Aorta (tissue), 5 donors: ENCODE measurements around the gene PHACTR1. TPM values are rescaled to one million over a fixed set of nuclear protein-coding genes. Genes with fewer than 3 reads are reported as not detected.

Experiments
- ATAC-seq: fragments of 200-7000 bp; cut with Tn5 transposase; one replicate; pipeline ENCODE4 v1.9.1; 2022; ENCODE audit warnings: moderate library complexity; ENCODE audit not compliant: low FRiP score
- DNase-seq, 2 donors: peaks; one replicate each; pipeline ENCODE4 v3.0.0-alpha.2; 2020
- H3K27ac ChIP-seq, 2 donors: one replicate each; pipeline ENCODE4 v1.5.1; 2013; ENCODE audit warnings: low read length in 2 of 2, mild to moderate bottlenecking in 2 of 2, moderate library complexity in 2 of 2, control low read depth in 1 of 2, inconsistent platforms in 1 of 2, low read depth in 1 of 2
- H3K27me3 ChIP-seq, 2 donors: one replicate each; pipeline ENCODE4 v1.6.1; 2013; ENCODE audit warnings: control low read depth in 1 of 2, low read length in 1 of 2, mild to moderate bottlenecking in 1 of 2, moderate library complexity in 1 of 2; ENCODE audit not compliant: insufficient read depth in 2 of 2, control insufficient read depth in 1 of 2
- H3K36me3 ChIP-seq, 2 donors: one replicate each; pipeline ENCODE4 v1.6.1; 2013; ENCODE audit warnings: control low read depth in 1 of 2, low read length in 1 of 2, mild to moderate bottlenecking in 1 of 2; ENCODE audit not compliant: insufficient read depth in 2 of 2, control insufficient read depth in 1 of 2
- H3K4me1 ChIP-seq, 2 donors: one replicate each; pipeline ENCODE4 v1.6.1; 2013; ENCODE audit warnings: low read length in 2 of 2, control low read depth in 1 of 2, mild to moderate bottlenecking in 1 of 2, moderate library complexity in 1 of 2; ENCODE audit not compliant: insufficient read depth in 2 of 2, control insufficient read depth in 1 of 2
- H3K4me3 ChIP-seq, 2 donors: one replicate each; pipeline ENCODE4 v1.5.1; 2013; ENCODE audit warnings: low read length in 2 of 2, control low read depth in 1 of 2, mild to moderate bottlenecking in 1 of 2
- H3K9me3 ChIP-seq: one replicate; pipeline ENCODE4 v1.6.1; 2013; ENCODE audit warnings: mild to moderate bottlenecking, low read length; ENCODE audit not compliant: control insufficient read depth
- WGBS, 2 donors: extraction: QIAGEN DNeasy Blood & Tissue Kit; methylation state at CpG; one replicate each; pipeline ENCODE4 v1.1.7; 2013; 5-methylcytosine and 5-hydroxymethylcytosine counted together
- intact Hi-C, 2 donors: fragments of 100-400 bp; cut with DNase I; formaldehyde crosslinking; loops; one replicate each; pipeline versions ENCODE4 v1.14.2 to v1.15.0; 2022
- polyA plus RNA-seq, 2 donors: library from polyadenylated mRNA; stranded (reverse); fragments of 200-250 nt; gene quantifications; one replicate each; pipeline ENCODE4 v1.2.3, GENCODE V29; 2013
- total RNA-seq, 2 donors: library from RNA; stranded (reverse); fragmentation: NEBNext Ultra II Directional; extraction: Animal tissue kit (Norgen Biotek cat#: 25700); gene quantifications; one replicate each; pipeline ENCODE4 v1.2.1, GENCODE V29; 2021
- donor health status: healthy with polysubstance abuse.
- donor health status: Bipolar disorder and iron deficiency.
- donor health status: DM: no; HTN: no; CAD: no.
- donor health status: DM: no; HTN: no; CAD: no.
- donor health status: DM: yes; HTN: yes; CAD: no.

The PHACTR1 gene
- total and polyA plus RNA-seq, 4 donors, result 3.2 to 89.4 (median 20.1) TPM

DNA sequence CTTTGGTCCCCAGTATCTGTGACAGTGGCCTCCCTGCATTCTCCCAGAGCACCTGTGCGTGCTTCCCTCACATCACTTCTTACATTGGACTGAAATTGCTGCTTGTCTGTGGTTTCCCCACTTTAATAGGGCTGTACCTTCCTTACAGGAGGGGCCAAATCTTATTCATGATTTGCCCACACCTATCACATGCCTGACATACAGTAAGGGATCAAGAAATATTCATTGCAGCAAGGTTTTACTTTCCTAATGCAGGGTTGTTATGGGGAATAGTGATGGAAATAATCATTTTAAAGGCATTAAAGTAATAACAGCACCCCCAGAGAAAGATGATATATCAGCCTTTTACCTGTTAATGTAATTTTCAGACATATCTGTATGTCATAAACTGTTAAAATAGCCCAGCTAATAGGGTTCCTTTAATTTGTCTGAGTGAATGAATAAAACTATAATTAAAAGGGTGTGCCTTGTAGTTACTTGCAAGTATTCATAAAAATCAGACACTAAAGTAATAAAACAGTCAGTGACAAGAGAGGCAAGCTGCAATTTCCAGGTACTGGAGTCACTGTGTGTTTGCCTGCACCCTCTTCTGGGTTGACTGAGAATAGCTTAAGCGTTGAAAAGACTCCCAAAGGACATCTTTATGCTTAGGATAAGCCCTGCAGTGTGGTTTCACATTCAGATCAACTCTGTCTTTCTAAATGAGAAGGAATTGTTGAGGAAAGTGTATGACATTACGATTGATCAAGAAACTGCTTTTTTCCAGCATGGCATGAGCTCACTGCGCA lies 182.7 kb downstream of the PHACTR1 start:
- Histone ChIP-seq H3K27me3 (no peaks in the 10 kb centered on the region), H3K36me3 (no peaks in the 10 kb centered on the region), H3K4me3 (no peak overlapping the region), H3K4me1 (peaks cover 0 to 1% of the 10 kb centered on the region in 2 donors), H3K27ac (no peak overlapping the region), H3K9me3 (no peaks in the 10 kb centered on the region)
- ATAC-seq (no peak), DNase-seq (no peak)
- intact Hi-C loops, result loop anchor here in 1 of 2 donors (10.0 kb wide), 1 partner anchor 604 kb away; the partner anchor contains the start of gene EDN1
- WGBS, 2 donors, result 86 to 92% methylated on average over 4 of the region's 4 CpGs

DNA sequence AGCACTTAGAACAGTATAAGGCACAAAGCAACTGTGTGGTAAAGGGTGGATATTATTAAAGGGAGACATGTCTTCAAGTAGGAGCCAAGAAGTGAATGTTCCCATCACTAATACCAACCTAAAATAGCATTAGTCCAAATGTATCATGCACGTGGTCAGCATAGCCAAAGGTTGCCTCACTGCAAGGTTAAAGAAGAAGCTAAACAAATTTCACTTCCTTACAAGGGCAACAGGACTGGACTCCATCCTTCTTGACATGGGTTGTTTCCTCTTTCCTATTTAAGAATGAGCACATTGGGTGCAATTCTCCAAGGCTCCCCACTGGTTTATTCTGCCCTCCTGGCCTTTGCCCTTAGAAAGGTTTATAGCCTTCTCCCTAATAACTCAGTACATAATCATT lies 186.7 kb downstream of the PHACTR1 start:
- ATAC-seq, result peak; percentile 79
- Histone ChIP-seq H3K27me3 (no peaks in the 10 kb centered on the region), H3K36me3 (no peaks in the 10 kb centered on the region), H3K9me3 (no peaks in the 10 kb centered on the region), H3K4me3 (no peak overlapping the region), H3K27ac (peak overlapping the region in 1 of 2 donors; percentile 59), H3K4me1 (peaks cover 0 to 1% of the 10 kb centered on the region in 2 donors)
- 3 to 13% methylated on average over 1 of the region's 1 CpG for WGBS, 2 donors
- intact Hi-C loops, result no loop called here
- DNase-seq, result no peak

DNA sequence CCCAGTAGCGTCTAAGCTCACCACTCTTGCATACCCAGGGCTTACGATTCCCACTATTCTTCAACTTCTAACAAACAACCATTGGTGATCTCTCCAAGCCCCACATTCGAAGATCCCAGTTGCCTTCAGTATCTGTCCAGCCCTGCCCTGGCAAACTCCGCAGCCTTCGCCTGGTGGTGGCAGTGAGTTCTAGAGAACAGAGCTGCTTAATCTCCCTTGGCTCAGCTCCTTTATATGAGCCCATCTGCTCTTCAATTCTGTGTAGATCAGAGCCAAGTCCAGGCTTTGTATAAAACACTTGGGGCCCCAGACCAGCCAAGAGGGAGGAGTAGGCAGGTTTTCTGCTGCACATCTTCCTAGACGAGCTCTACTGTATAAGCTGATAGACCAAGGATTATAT lies 193.3 kb downstream of the PHACTR1 start:
- H3K36me3 ChIP-seq, result no peaks in the 10 kb centered on the region
- ATAC-seq, result no peak
- H3K27ac ChIP-seq, result no peak overlapping the region
- intact Hi-C loops, result loop anchor here (2.0 to 5.0 kb wide), 2 partner anchors 419 to 422 kb away; partner anchors contain the start of gene TBC1D7 (in 1 of the 2)
- WGBS, 2 donors, result 86 to 88% methylated on average over 6 of the region's 6 CpGs
- no peaks in the 10 kb centered on the region for H3K27me3 ChIP-seq
- no peak overlapping the region for H3K4me3 ChIP-seq
- no peak for DNase-seq
- H3K4me1 ChIP-seq, result no peaks in the 10 kb centered on the region
- H3K9me3 ChIP-seq, result no peaks in the 10 kb centered on the region

DNA sequence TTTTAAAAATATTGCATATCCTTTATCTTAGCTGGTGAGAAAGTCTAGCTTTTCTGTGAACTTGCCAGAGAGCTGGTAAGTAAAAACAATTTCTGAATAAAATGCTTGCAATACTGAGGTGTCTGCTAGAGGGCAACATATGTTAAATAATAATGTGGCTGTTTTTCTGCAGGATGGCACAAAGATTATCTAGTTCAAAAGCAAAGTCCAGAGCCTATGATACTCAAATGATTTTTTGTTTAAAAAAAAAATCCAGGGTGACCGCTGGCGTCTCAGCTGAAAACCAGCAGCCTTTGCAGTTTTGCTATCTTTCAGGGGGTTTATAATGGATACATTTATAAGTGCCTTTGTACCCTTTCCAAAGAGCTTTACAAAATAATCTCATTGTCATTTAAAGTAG lies 194.9 kb downstream of the PHACTR1 start:
- intact Hi-C loops, result loop anchor here (2.0 to 5.0 kb wide), 2 partner anchors 417 to 421 kb away; partner anchors contain the start of gene TBC1D7 (in 1 of the 2)
- ATAC-seq (no peak), DNase-seq (no peak)
- no peak overlapping the region for H3K4me3 ChIP-seq
- no peaks in the 10 kb centered on the region for H3K4me1 ChIP-seq
- no peaks in the 10 kb centered on the region for H3K27me3 ChIP-seq
- no peaks in the 10 kb centered on the region for H3K9me3 ChIP-seq
- H3K36me3 ChIP-seq, result no peaks in the 10 kb centered on the region
- no peak overlapping the region for H3K27ac ChIP-seq
- 9 to 17% methylated on average over 2 of the region's 2 CpGs for WGBS, 2 donors

DNA sequence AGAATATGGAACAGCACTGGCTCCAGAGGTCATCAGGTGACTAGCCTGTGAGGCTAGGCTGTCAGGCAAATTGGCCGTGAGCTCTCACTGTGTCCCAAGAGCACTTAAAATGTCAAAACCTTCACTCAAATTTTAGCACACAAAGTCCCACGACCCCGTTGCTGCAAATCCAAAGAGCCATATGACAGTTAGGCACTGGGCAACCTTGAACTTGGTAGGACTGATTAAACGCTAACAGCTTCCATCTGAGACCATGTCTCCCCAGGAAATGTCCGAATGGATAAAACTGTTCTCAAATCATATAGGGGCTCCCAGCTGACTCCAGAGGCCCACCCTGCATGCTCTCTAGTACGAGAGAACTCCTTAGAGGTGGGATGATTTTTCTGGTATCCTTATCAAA lies 196.6 kb downstream of the PHACTR1 start:
- WGBS, 2 donors, result 87 to 90% methylated on average over 6 of the region's 6 CpGs
- no peaks in the 10 kb centered on the region for H3K27me3 ChIP-seq
- no peaks in the 10 kb centered on the region for H3K36me3 ChIP-seq
- no peak for DNase-seq
- intact Hi-C loops, result loop anchor here in 1 of 2 donors (5.0 kb wide), 1 partner anchor 419 kb away; no protein-coding TSS in a partner anchor
- H3K9me3 ChIP-seq, result no peaks in the 10 kb centered on the region
- no peaks in the 10 kb centered on the region for H3K4me1 ChIP-seq
- ATAC-seq, result no peak
- no peak overlapping the region for H3K27ac ChIP-seq
- H3K4me3 ChIP-seq, result no peak overlapping the region

DNA sequence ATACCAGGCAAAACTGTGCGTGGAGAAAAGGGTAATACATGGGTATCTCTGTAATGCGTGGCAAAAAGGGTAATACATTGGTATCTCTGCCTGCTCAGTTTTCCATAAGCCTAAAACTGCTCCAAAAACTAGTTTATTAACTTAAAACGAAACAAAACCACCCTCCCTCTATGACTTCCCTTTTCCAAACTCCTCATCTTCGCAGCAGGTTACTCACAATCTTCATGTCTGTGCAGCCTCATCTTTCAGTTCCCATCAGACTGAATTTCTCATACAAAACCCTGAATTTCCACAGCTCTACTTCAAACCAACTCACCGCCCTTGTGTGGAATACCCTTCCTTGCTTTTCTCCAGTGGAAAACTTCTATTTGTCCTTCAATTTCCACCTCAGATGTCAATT lies 199.4 kb downstream of the PHACTR1 start:
- H3K27me3 ChIP-seq, result no peaks in the 10 kb centered on the region
- H3K36me3 ChIP-seq, result no peaks in the 10 kb centered on the region
- no peaks in the 10 kb centered on the region for H3K9me3 ChIP-seq
- no peak overlapping the region for H3K4me3 ChIP-seq
- H3K27ac ChIP-seq, result no peak overlapping the region
- ATAC-seq (no peak), DNase-seq (no peak)
- intact Hi-C loops, result loop anchor here in 1 of 2 donors (5.0 kb wide), 2 partner anchors 36 to 101 kb away; no protein-coding TSS in a partner anchor
- H3K4me1 ChIP-seq, result no peaks in the 10 kb centered on the region
- 92 to 94% methylated on average over 5 of the region's 5 CpGs for WGBS, 2 donors

DNA sequence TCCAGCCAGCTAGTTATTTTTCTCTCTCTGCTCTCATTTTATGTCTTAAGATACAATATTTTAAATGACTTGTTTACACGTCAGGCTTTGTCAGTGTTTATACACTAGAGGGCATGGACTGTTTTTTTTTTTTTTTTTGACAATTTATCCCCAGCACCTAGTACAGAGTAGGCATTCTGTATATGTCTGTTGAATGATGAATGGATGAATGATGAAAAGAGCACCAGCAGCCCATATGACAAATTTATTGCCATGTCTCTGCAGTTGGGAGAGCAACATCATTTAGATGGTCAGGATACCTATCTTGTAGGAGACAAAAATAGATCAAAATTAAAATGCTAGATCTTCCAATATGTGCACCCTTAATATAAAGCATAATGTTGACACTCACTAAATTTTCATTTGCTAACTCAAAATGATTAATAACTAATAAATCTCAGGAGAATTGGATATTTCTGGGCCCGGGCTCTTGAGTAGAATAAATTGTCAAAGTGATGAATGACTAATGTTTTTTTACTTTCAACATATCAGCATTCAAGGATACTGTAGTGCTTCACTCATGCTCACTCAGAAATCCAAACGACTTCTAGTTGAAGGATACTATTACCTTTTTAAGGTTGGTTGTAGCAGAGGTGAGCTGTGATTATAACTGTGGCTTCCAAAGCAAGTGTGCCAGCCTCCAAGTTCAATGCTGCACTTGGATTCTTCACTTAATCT lies 200.0 kb downstream of the PHACTR1 start:
- Histone ChIP-seq H3K27ac (no peak overlapping the region), H3K36me3 (no peaks in the 10 kb centered on the region), H3K27me3 (no peaks in the 10 kb centered on the region), H3K4me3 (no peak overlapping the region), H3K4me1 (no peaks in the 10 kb centered on the region), H3K9me3 (no peaks in the 10 kb centered on the region)
- ATAC-seq, result no peak
- no peak for DNase-seq
- WGBS, 2 donors, result 64 to 74% methylated on average over 3 of the region's 3 CpGs
- intact Hi-C loops, result loop anchor here in 1 of 2 donors (5.0 kb wide), 2 partner anchors 36 to 101 kb away; no protein-coding TSS in a partner anchor

DNA sequence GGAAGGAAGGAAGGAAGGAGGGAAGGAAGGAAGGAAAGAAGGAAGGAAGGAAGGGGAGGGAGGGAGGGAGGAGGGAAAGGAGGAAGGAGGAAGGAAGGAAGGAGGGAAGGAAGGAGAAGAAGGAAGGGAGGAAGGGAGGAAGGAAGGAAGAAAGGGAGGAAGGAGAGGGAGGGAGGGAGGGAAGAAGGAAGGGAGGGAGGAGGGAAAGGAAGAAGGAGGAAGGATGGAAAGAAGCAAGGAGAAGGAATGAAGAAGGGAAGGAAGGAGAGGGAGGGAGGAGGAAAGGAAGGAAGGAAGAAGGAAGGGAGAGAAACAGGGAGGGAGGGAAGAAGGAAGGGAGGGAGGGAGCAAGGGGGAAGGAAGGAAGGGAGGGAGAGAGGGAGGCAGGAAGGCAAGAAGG lies 204.9 kb downstream of the PHACTR1 start:
- no peaks in the 10 kb centered on the region for H3K9me3 ChIP-seq
- no peak for ATAC-seq
- H3K27me3 ChIP-seq, result no peaks in the 10 kb centered on the region
- intact Hi-C loops, result no loop called here
- no peaks in the 10 kb centered on the region for H3K4me1 ChIP-seq
- DNase-seq, result no peak
- no peak overlapping the region for H3K27ac ChIP-seq
- H3K4me3 ChIP-seq, result no peak overlapping the region
- H3K36me3 ChIP-seq, result no peaks in the 10 kb centered on the region
